Right lobe of liver (tissue), 4 donors: ENCODE results near the gene NRIP1.

Experiments
- POLR2A ChIP-seq: fragments of 450-650 bp; IDR thresholded peaks from one replicate; pipeline ENCODE4 v1.6.1; 2017; ENCODE audit warnings: antibody characterized with exemption, mild to moderate bottlenecking
- TF ChIP-seq, protein P1 (sequence below), 4 donors: fragments of 200-600 bp in 3 of 4; fragments of 450-650 bp in 1 of 4; IDR thresholded peaks; one replicate each; pipeline versions ENCODE4 v1.5.1 to v1.8.0; 2016 to 2022; ENCODE audit warnings: antibody characterized with exemption in 4 of 4, mild to moderate bottlenecking in 2 of 4
- donor health status: DM: no; HTN: no; CAD: no.
- donor health status: DM: no; HTN: no; CAD: no.
- donor health status: DM: no; HTN: yes; CAD: no.

DNA sequence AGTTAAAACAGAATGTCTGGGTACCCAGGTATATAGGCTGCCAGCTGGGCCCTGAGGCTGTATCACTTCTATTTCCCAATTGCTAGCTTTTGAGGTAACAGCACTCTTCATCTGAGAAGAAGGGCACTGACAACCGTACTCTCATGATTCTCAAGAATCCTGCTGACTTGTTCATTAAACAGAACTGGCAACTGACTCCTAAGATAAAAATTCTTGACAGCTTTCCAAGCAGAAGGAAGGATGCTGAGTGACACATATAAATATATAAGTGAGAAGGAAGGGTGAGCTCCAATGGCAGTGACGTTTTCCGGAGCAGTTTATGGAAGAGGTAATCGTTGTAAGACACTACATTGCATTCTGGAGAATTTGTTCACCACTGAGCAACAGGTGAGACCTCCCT, 48.1 kb upstream of the NRIP1 start:
- TF ChIP-seq, protein P1, sequence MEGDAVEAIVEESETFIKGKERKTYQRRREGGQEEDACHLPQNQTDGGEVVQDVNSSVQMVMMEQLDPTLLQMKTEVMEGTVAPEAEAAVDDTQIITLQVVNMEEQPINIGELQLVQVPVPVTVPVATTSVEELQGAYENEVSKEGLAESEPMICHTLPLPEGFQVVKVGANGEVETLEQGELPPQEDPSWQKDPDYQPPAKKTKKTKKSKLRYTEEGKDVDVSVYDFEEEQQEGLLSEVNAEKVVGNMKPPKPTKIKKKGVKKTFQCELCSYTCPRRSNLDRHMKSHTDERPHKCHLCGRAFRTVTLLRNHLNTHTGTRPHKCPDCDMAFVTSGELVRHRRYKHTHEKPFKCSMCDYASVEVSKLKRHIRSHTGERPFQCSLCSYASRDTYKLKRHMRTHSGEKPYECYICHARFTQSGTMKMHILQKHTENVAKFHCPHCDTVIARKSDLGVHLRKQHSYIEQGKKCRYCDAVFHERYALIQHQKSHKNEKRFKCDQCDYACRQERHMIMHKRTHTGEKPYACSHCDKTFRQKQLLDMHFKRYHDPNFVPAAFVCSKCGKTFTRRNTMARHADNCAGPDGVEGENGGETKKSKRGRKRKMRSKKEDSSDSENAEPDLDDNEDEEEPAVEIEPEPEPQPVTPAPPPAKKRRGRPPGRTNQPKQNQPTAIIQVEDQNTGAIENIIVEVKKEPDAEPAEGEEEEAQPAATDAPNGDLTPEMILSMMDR (IDR thresholded peaks at IDR 0.05) = no peak
- TF ChIP-seq POLR2A = no peak
